Inflammatory macrophage treated with lipopolysaccharide for 4 hours (primary cell): Measurements from ENCODE around the gene MMEL1.
"Not testable (repeated sequence)": the region's sequence is repeated elsewhere in the genome, so short reads cannot be mapped to it uniquely, and the experiment has no call there.

ENCODE experiments used
- DNase-seq: peaks from one replicate; pipeline ENCODE4 v3.0.0-alpha.2; 2020

Gene MMEL1, protein sequence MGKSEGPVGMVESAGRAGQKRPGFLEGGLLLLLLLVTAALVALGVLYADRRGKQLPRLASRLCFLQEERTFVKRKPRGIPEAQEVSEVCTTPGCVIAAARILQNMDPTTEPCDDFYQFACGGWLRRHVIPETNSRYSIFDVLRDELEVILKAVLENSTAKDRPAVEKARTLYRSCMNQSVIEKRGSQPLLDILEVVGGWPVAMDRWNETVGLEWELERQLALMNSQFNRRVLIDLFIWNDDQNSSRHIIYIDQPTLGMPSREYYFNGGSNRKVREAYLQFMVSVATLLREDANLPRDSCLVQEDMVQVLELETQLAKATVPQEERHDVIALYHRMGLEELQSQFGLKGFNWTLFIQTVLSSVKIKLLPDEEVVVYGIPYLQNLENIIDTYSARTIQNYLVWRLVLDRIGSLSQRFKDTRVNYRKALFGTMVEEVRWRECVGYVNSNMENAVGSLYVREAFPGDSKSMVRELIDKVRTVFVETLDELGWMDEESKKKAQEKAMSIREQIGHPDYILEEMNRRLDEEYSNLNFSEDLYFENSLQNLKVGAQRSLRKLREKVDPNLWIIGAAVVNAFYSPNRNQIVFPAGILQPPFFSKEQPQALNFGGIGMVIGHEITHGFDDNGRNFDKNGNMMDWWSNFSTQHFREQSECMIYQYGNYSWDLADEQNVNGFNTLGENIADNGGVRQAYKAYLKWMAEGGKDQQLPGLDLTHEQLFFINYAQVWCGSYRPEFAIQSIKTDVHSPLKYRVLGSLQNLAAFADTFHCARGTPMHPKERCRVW

DNA sequence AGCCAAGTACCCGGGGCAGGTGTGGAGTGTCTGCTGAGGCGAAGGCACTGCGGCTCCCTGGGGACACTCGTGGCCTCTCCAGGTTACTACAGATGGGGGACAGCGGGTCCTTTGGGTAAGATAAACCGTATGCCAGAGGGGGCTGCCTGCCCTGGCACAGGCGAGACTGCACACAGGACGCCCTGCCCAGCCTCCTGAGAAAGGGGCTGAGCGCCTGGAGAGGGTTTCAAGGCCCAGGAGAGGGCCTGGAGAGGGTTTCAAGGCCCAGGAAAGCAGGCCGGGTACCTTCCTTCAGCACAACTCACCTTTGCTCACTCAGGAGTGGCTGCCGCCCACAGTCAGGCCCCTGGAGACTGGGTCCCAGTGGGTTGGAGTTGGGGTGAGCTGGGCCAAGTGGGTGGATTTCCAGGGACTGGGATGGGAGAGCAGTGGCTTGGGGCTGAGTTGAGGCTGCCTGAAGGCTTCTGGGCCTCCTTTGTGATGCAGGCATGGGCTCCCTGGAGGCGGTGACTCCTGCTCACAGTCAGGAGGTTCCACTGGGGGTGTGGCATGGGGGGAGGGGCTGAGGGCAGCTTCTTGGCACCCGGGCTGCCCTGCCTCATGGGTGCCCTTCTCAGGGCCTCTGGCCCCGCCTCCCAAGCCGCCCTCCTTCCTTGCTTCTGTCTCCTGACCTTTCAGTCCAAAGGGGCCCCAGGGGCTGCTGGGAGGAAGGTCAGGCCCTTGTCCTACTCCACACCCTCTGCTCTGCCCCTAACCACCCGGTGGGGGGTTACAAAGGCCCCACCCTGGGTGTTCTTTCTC, at the start of gene MMEL1:
Gene MMEL1, minus strand, starts transcription at position 456 of the 801 bp plus-strand sequence. CDS start 3,532 bp downstream, outside the sequence.
- DNase-seq = no peak

DNA sequence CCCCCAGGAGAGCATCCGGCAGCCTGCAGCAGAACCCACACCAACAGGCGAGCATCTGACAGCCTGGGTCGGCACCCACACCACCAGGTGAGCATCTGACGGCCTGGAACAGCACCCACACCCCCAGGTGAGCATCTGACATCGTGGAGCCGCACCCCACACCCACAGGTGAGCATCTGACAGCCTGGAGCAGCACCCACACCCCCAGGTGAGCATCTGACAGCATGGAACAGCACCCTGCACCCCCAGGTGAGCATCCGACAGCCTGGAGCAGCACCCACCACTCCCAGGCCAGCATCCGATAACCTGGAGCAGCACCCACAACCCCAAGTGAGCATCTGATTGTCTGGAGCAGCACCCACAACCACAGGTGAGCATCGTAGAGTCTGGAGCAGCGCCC, 43.9 kb upstream of the MMEL1 start:
- DNase-seq = not testable (repeated sequence)

DNA sequence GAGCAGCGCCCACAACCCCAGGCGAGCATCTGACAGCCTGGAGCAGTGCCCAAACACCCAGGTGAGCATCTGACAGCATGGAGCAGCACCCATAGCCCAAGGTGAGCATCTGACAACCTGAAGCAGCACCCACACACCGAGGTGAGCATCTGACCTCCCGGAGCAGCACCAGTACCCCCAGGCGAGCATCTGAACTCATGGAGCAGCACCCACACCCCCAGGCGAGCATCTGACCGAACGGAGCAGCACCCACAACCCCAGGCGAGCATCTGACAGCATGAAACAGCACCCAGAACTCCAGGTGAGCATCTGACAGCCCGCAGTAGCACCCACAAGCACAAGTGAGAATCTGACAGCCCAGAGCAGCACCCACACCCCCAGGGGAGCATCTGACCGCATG, 38.8 kb upstream of the MMEL1 start:
- not testable (repeated sequence) for DNase-seq

DNA sequence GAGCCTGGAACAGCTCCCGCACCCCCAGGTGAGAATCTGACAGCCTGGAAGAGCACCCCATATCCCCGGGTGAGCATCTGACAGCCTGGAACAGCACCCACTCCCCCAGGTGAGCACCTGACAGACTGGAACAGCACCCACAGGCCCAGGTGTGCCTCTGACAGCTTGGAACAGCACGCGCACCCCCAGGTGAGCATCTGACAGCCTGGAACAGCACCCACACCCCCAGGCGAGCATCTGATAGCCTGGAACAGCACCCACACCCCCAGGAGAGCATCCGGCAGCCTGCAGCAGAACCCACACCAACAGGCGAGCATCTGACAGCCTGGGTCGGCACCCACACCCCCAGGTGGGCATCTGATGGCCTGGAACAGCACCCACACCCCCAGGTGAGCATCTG, 27.0 kb upstream of the MMEL1 start:
- DNase-seq = not testable (repeated sequence)

DNA sequence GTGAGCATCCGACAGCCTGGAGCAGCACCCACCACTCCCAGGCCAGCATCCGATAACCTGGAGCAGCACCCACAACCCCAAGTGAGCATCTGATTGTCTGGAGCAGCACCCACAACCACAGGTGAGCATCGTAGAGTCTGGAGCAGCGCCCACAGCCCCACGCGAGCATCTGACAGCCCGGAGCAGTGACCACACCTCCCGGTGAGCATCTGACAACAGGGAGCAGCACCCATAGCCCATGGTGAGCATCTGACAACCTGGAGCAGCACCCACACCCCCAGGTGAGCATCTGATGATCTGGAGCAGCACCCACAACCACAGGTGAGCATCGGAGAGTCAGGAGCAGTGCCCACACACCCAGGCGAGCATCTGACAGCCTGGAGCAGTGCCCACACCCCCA, 25.1 kb upstream of the MMEL1 start:
- DNase-seq = not testable (repeated sequence)

DNA sequence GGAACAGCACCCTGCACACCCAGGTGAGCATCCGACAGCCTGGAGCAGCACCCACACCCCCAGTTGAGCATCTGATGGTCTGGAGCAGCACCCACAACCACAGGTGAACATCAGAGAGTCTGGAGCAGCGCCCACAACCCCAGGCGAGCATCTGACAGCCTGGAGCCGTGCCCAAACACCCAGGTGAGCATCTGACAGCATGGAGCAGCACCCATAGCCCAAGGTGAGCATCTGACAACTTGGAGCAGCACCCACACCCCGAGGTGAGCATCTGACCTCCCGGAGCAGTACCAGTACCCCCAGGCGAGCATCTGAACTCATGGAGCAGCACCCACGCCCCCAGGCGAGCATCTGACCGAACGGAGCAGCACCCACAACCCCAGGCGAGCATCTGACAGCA, 24.3 kb upstream of the MMEL1 start:
- DNase-seq = not testable (repeated sequence)

DNA sequence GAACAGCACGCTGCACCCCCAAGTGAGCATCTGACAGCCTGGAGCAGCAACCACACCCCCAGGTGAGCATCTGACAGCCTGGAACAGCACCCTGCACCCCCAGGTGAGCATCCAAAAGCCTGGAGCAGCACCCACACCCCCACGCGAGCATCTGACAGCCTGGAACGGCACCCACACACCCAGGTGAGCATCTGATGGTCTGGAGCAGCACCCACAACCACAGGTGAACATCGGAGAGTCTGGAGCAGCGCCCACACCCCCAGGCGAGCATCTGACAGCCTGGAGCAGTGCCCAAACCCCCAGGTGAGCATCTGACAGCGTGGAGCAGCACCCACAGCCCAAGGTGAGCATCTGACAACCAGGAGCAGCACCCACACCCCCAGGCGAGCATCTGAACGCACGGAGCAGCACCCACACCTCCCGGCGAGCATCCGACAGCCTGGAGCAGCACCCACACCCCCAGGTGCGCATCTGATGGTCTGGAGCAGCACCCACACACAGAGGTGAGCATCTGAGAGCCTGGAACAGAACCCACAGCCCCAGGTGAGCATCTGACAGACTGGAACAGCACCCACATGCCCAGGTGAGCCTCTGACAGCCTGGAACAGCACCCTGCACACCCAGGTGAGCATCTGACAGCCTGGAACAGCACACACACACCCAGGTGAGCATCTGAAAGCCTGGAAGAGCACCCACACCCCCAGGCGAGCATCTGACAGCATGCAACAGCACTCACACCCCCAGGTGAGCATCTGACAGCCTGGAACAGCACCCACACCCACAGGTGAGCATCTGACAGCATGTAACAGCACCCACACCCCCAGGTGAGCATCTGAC, 23.0 kb upstream of the MMEL1 start:
- DNase-seq = not testable (repeated sequence)

DNA sequence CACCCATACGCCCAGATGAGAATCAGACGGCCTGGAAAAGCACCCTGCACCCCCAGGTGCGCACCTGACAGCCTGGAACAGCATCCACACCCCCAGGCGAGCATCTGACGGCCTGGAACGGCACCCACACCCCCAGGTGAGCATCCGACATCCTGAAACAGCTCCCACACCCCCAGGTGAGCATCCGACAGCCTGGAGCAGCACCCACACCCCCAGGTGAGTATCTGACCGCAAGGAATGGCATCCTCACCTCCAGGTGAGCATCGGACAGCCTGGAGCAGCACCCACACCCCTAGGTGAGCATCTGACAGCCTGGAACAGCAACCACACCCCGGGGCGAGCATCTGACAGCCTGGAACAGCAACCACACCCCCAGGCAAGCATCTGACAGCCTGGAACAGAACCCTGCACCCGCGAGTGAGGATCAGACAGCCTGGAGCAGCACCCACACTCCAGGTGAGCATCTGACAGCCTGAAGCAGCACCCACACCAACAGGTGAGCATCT, 21.7 kb upstream of the MMEL1 start:
- not testable (repeated sequence) for DNase-seq

DNA sequence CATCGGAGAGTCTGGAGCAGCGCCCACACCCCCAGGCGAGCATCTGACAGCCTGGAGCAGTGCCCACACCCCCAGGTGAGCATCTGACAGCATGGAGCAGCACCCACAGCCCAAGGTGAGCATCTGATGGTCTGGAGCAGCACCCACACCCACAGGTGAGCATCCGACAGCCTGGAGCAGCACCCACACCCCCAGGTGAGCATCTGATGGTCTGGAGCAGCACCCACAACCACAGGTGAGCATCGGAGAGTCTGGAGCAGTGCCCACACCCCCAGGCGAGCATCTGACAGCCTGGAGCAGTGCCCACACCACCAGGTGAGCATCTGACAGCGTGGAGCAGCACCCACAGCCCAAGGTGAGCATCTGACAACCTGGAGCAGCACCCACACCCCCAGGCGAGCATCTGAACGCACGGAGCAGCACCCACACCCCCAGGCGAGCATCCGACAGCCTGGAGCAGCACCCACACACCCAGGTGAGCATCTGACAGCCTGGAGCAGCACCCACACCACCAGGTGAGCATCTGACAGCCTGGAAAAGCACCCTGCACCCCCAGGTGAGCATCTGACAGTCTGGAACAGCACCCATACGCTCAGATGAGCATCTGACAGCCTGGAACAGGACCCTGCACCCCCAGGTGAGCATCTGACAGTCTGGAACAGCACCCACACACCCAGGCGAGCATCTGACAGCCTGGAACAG, 21.1 kb upstream of the MMEL1 start:
- DNase-seq = not testable (repeated sequence)

DNA sequence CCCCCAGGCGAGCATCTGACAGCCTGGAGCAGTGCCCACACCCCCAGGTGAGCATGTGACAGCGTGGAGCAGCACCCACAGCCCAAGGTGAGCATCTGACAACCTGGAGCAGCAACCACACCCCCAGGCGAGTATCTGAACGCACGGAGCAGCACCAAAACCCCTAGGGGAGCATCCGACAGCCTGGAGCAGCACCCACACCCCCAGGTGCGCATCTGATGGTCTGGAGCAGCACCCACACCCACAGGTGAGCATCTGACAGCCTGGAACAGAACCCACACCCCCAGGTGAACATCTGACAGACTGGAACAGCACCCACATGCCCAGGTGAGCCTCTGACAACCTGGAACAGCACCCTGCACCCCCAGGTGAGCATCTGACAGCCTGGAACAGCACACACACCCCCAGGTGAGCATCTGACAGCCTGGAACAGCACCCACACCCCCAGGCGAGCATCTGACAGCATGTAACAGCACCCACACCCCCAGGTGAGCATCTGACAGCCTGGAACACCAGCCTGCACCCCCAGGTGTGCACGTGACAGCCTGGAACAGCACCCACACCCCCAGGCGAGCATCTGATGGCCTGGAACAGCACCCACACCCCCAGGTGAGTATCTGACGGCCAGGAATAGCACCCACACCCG, 20.2 kb upstream of the MMEL1 start:
- DNase-seq = not testable (repeated sequence)

DNA sequence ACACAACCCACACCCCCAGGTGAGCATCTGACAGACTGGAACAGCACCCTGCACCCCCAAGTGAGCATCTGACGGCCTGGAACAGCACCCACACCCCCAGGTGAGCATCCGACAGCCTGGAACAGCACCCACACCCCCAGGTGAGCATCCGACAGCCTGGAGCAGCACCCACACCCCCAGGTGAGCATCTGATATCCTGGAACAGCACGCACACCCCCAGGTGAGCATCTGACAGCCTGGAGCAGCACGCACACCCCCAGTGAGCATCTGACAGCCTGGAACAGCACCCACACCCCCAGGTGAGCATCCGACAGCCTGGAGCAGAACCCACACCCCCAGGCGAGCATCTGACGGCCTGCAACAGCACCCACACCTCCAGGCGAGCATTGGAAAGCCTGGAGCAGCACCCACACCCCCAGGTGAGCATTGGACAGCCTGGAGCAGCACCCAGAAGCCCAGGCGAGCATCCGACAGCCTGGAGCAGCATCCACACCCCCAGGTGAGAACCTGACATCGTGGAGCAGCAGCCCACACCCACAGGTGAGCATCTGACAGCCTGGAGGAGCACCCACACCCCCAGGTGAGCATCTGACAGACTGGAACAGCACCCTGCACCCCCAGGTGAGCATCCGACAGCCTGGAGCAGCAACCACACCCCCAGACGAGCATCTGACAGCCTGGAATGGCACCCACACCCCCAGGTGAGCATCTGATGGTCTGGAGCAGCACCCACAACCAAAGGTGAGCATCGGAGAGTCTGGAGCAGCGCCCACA, 19.5 kb upstream of the MMEL1 start:
- DNase-seq = not testable (repeated sequence)

DNA sequence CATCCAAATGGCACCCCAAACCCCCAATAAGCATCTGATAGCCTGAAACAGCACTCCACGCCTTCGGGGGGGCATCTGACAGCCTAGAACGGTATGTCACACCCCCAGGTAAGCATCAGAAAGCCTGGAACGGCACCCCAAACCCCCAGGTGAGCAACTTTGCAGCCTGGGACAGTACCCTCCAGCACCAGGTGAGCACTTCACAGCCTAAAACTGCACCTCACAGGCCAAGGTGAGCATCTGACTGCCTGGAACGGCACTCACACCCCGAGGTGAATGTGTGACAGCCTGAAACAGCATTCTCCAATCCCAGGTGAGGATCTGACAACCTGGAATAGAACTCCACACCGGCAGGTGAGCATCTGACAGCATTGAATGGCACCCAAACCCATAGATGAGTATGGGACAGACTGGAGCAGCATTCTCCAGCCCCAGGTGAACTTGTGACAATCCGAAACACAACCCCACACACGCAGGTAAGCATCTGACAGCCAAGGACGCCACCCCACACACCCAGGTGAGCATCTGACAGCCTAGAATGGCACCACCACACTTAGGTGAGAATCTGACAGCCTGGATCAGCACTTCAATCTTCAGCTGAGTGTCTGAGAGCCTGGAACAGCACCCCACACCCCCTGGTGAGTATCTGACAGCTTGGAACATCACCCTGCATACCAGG, 18.3 kb upstream of the MMEL1 start:
- no peak for DNase-seq

DNA sequence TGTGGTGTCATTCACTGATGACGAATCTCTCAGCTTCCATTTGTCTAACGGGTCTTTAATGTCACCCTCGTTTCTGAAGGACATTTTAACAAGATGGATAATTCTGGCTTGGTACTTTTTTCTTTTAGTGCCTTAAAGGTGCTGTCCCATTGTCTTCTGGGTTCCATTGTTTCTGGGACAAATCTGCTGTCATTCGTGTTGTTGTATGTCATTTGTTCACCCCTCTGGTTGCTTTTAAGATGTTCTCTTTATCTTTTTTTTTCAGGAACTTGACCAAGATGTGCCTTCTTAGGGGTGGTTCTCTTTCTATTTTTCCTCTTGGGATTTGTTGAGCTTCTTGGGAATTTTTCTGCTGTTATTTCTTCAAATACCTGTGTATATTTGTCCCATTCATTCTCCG, 14.0 kb upstream of the MMEL1 start:
- DNase-seq = no peak

DNA sequence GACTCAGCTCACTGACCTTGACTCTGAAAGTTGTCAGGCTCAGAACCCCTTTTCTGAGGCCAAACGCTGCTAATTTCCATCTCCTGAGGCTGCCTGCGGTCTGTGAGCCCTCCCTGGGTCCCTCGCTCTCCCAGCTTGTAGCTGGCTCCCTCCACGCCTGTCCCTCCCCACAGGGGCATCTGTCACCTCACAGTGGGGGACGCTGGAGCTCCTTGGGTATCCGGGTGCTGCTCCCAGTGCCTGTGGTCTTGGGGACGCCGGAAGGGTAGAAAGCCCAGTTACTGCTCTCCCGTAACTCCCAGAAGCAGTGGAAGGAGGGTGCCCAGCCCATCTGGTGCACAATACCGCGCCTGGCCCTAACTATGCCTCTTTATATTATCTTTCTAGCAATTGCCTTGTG, 13.0 kb upstream of the MMEL1 start:
- DNase-seq = no peak

DNA sequence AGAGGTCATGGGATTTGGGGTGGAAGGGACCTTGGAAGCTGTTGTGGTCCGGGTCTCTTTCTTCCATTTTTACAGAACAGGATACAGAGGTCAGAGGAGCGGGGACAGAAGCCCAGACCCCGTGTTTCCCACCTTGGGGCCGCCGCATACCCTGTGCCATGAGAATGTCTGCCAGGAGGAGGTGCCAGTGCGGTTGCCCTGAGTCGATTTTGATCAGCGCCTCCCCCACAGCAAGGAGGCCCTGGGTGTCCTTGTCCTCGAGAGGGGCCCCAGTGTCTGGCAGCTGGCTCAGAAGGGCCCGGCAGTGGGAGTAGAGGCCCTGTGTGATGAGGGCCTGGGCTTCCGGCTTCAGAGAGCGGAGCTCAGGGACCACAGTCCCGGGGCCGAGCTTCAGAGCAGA, 12.3 kb upstream of the MMEL1 start:
- DNase-seq = no peak

DNA sequence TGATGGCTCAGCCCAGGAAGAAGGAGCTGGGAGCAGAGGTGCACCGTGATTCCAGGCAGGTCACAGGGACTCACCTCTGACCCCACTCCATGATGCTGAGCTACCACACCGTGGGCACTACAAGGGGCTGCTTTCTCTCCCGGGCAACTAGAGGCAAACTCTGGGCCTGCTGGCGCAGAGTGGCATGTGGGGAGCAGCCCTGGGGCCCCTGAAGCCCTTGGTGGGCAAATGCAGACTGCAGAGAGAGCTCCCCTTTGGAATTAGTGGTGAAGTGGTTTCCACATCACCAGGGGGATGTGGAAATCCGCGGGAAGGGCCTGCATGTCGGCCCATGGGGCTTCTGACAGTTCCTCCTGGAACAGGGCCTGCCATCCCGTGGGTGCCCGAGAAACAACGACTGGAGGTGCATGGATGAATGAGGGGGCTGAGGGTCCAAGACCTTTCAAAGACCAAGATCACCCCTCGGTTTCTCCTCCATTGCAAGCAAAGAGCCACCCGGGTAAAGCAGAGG, 11.8 kb upstream of the MMEL1 start:
- DNase-seq = no peak

DNA sequence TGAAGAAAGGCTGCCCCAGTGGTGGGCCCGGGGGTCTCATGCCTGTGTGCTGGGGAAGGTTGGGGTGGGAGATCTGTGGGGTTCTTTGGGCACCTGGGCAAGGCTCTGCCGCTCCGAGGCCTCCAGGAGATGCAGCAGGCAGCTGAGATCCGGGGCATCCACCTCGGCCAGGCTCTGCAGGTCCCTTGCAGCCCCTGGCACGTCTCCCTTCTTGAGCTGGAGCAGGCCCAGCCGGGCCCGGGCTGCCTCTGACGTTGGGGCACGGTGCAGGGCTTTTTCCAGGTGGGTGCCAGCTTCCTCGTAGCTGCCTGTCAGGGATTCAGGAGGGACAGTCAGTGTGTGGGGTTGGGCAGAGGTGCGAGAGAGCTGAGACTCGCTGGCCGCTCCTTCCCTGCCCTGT, 11.4 kb upstream of the MMEL1 start:
- no peak for DNase-seq

DNA sequence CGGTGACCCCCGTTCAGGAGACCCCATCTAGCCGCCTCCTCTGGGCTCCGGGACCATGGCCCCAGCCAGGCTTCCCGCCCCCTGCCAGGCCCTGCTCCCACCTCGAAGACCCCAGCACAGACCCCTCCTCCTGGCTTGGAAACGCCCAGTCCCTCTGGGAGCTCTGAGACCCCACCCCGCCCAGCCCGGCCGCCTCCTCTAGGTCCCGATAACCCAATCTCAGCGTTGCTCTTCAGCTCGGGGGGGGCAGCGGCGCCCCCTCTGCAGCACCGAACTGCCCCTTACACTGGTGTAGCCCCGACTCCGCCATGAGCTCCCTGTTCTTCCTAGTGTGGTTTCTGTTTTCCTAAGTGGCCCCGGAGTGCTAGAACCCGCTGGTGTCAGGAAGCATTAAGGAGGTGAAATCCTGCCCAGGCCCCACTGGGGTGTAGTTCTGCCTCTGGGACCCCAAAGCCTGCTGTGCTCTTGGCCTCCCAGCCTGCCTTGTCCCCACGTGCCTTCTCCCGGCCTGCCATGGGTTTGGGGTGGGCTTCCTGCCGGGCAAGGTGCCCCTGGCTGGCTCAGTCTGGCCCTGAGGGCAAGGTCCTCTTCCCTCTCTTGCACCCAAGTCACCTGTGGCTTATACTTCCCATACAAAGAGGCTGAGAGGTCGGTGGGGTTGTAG, 10.7 kb upstream of the MMEL1 start:
- no peak for DNase-seq
